Lower lobe of right lung (tissue), 2 donors: ENCODE data around the gene ITGB6. TPM values are rescaled to one million over a fixed set of nuclear protein-coding genes. Genes with fewer than 3 reads are reported as not detected.
A peak's percentile ranks its signal among the peaks of the same experiment; 100 is the strongest.
"Not testable (repeated sequence)": the region's sequence is repeated elsewhere in the genome, so short reads cannot be mapped to it uniquely, and the experiment has no call there.

Experiments
- ATAC-seq, 2 donors: fragments of 200-7000 bp; cut with Tn5 transposase; one replicate each; pipeline ENCODE4 v1.9.1; 2020 to 2022; ENCODE audit warnings: mild to moderate bottlenecking in 2 of 2, moderate library complexity in 2 of 2
- DNase-seq: peaks from one replicate; pipeline ENCODE4 v3.0.0-alpha.2; 2020
- H3K27ac ChIP-seq: fragments of 200-600 bp; one replicate; pipeline ENCODE4 v1.8.0; 2022
- H3K27me3 ChIP-seq: fragments of 200-600 bp; one replicate; pipeline ENCODE4 v1.8.0; 2022; ENCODE audit warnings: low read depth
- H3K36me3 ChIP-seq: fragments of 200-600 bp; one replicate; pipeline ENCODE4 v1.8.0; 2022; ENCODE audit warnings: mild to moderate bottlenecking
- H3K4me1 ChIP-seq: fragments of 200-600 bp; one replicate; pipeline ENCODE4 v1.8.0; 2022
- H3K4me3 ChIP-seq: fragments of 200-600 bp; one replicate; pipeline ENCODE4 v1.8.0; 2022; ENCODE audit warnings: mild to moderate bottlenecking
- H3K9me3 ChIP-seq: fragments of 200-600 bp; one replicate; pipeline ENCODE4 v1.8.0; 2022
- intact Hi-C: fragments of 100-400 bp; cut with DNase I; formaldehyde crosslinking; loops from one replicate; pipeline ENCODE4 v1.11.0; 2022
- total RNA-seq: library from RNA; stranded (reverse); fragmentation: NEBNext Ultra II Directional; extraction: Animal tissue kit (Norgen Biotek cat#: 25700); gene quantifications from one replicate; pipeline ENCODE4 v1.2.1, GENCODE V29; 2021
- TF ChIP-seq, protein P1 (sequence below): fragments of 200-600 bp; IDR thresholded peaks from one replicate; pipeline ENCODE4 v1.8.0; 2022; ENCODE audit warnings: antibody characterized with exemption, mild to moderate bottlenecking
- donor health status: DM: no; HTN: yes; CAD: no; lungs with severe emphysema.

ITGB6 gene
- total RNA-seq, 1 donor from 2014 or later, result 65.2 TPM

DNA sequence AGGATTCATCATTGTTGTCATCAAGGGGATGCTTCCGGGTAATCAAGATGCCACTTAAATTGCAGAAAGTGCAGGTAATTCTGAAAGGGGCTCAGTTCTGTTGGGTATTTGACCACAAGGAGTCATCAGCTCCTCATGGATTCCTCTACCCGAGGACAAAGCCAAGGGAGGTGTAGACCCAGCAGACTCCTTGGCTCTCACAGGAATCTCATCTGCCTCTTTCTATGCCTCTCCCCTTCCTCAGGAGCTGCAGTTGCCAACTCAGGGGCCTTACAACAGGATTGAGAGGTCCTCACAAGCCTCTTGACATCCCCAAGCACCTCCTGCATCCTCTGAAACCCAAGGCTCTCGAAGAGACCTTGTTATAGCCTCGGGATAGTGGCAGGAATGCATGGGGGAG, 44.0 kb downstream of the ITGB6 start:
- Histone ChIP-seq H3K4me1 (peaks cover 14% of the 10 kb centered on the region), H3K4me3 (no peak overlapping the region), H3K27ac (no peak overlapping the region), H3K27me3 (no peaks in the 10 kb centered on the region), H3K9me3 (no peaks in the 10 kb centered on the region), H3K36me3 (no peaks in the 10 kb centered on the region)
- peak; percentile 42 to 90 for ATAC-seq
- DNase-seq, result no peak
- intact Hi-C loops, result no loop called here
- TF ChIP-seq, protein P1, sequence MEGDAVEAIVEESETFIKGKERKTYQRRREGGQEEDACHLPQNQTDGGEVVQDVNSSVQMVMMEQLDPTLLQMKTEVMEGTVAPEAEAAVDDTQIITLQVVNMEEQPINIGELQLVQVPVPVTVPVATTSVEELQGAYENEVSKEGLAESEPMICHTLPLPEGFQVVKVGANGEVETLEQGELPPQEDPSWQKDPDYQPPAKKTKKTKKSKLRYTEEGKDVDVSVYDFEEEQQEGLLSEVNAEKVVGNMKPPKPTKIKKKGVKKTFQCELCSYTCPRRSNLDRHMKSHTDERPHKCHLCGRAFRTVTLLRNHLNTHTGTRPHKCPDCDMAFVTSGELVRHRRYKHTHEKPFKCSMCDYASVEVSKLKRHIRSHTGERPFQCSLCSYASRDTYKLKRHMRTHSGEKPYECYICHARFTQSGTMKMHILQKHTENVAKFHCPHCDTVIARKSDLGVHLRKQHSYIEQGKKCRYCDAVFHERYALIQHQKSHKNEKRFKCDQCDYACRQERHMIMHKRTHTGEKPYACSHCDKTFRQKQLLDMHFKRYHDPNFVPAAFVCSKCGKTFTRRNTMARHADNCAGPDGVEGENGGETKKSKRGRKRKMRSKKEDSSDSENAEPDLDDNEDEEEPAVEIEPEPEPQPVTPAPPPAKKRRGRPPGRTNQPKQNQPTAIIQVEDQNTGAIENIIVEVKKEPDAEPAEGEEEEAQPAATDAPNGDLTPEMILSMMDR, result no peak

DNA sequence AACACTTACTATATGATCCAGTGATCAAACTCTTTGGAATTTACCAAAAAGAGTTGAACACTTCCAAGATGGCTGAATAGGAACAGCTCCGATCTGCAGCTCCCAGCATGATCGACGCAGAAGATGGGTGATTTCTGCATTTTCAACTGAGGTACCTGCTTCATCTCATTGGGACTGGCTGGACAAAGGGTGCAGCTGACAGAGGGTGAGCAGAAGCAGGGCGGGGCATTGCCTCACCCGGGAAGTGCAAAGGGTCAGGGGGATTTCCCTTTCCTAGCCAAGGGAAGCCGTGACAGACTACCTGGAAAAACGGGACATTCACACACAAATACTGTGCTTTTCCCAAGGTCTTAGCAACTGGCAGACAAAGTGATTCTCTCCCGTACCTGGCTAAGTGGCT, 51.7 kb downstream of the ITGB6 start:
- H3K27ac ChIP-seq, H3K27me3 ChIP-seq, H3K36me3 ChIP-seq, H3K4me3 ChIP-seq, ATAC-seq, DNase-seq, H3K9me3 ChIP-seq, H3K4me1 ChIP-seq, intact Hi-C loops: not testable (repeated sequence)

DNA sequence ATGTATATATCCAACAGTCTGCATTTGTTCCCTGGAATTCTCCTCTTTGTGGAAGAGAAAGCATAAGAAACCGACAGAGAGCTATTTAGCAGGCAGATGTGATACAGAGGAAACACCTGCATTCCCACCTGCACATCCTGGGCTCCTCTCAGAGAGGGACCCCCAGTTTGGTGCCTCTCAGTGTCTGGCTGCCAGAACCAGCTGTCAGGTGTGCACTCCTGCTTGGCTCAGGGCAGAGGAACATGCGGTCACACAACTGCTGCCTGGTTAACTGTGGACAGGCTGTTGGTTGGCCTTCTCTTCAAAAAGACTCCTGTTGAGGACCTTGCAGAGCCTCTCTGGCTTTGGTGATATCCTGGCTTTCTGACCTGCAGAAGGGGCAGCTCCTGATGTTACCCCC, 54.6 kb downstream of the ITGB6 start:
- ATAC-seq, result no peak
- Histone ChIP-seq H3K4me1 (peaks cover 7% of the 10 kb centered on the region), H3K36me3 (no peaks in the 10 kb centered on the region), H3K4me3 (no peak overlapping the region), H3K27me3 (peaks cover 3% of the 10 kb centered on the region), H3K9me3 (no peaks in the 10 kb centered on the region), H3K27ac (no peak overlapping the region)
- TF ChIP-seq, protein P1, result no peak
- DNase-seq, result no peak
- intact Hi-C loops, result no loop called here

DNA sequence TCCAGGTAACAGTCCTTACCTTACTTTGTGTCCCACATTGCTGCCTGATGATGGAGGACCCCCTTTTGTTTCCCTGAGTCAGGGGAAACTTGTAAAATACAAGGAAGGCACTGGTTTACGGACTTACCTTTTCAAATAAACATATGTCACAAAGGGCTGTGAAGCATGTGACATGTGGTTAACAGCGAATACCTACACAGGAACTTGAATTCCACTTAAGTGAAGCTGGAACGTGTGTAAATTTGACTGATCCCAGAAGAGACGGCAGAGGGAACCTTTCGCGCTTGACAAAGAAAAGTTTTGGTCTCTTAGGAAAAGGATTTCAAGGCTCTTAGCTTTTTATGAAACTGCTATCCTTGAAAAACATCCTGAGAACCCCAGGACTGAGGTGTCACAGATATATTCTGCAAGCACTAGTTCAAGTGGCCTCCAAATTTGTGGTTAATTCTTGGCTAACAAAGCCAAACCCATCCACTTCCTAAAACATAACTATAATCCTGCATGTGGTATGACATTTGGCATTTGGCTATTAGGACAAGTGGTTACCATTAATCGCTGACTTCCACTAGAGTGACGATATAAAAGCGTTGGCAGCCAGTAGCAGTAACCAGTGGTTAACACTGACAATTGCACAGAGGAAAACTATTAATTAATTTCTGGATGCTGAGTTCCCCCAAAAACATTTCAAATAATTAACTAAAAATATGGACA, 55.6 kb downstream of the ITGB6 start:
- Histone ChIP-seq H3K36me3 (no peaks in the 10 kb centered on the region), H3K4me3 (no peak overlapping the region), H3K27ac (no peak overlapping the region), H3K9me3 (no peaks in the 10 kb centered on the region), H3K27me3 (peaks cover 3% of the 10 kb centered on the region), H3K4me1 (peaks cover 7% of the 10 kb centered on the region)
- no peak for DNase-seq
- ATAC-seq, result peak; percentile 67 to 68
- TF ChIP-seq, protein P1, result no peak
- intact Hi-C loops, result no loop called here

DNA sequence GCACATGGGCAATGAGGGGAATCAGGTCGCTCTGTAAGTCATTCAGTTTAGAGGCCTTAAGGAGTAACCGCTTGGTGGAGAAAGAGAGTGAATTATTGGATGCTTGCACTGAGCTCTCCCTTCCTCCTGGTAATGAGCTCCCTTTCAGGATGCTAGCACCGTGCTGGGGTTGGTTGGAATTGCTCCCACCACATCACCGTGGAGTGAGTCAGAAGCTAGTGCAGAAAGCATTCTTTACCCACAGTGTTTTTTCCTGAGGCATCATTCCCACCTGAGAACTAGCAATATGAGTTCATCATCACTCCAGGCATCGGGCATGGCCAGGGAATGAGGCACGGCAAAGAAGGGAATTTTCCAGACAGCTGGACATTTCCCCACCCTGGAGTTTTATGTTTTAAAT, 57.6 kb downstream of the ITGB6 start:
- Histone ChIP-seq H3K9me3 (no peaks in the 10 kb centered on the region), H3K27ac (no peak overlapping the region), H3K4me3 (no peak overlapping the region), H3K27me3 (peaks cover 3% of the 10 kb centered on the region), H3K36me3 (peaks cover 1% of the 10 kb centered on the region), H3K4me1 (peaks cover 7% of the 10 kb centered on the region)
- TF ChIP-seq, protein P1, result no peak
- intact Hi-C loops, result no loop called here
- ATAC-seq, result peak; percentile 5 to 7
- DNase-seq, result no peak

DNA sequence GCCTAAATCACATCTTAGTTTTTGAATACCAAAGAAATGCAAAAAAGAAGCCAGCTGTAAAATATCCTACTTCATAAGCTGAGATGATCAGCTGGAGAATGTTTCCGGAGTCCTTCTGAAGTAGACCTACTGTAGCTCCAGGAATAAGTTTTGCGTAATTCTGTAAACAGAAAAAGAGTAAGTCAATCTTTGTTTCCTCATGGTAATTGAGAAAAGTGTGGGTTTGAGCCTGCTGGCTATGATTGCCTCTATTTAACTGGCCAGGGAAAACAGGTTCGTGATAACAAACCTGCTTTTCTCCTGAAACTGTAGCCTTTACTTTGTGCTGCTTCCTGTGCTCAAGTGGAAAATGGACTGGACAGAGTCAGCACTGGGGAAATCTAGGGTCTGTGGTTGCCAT, 58.2 kb downstream of the ITGB6 start:
- Histone ChIP-seq H3K4me1 (peaks cover 7% of the 10 kb centered on the region), H3K27ac (no peak overlapping the region), H3K27me3 (peaks cover 3% of the 10 kb centered on the region), H3K4me3 (no peak overlapping the region), H3K36me3 (peaks cover 6% of the 10 kb centered on the region), H3K9me3 (no peaks in the 10 kb centered on the region)
- TF ChIP-seq, protein P1, result no peak
- DNase-seq, result no peak
- ATAC-seq, result peak; percentile 64 to 74
- intact Hi-C loops, result no loop called here
